ENCODE data around the gene SH3D19.
"Not testable (repeated sequence)": the region's sequence is repeated elsewhere in the genome, so short reads cannot be mapped to it uniquely, and the experiment has no call there.

Gene SH3D19

GRCh38 chr4:151259752-151260151 lies 65.7 kb downstream of the SH3D19 start:
- TF ChIP-seq EZH2phosphoT487 (conservative IDR thresholded peaks at IDR 0.05; ENCODE audit: low read length) (no peak), CTCF (IDR thresholded peaks at IDR 0.05; ENCODE audit: insufficient read depth, low read length, poor library complexity, severe bottlenecking) (no peak)
- no peak overlapping the region for H3K27ac ChIP-seq (ENCODE audit: low read depth, low read length)
- no peaks in the 10 kb centered on the region for H4K20me1 ChIP-seq (ENCODE audit: low read depth, low read length)
- no peak overlapping the region for H2AFZ ChIP-seq (ENCODE audit: low read depth, low read length, severe bottlenecking)
- no peak overlapping the region for H3K4me3 ChIP-seq (ENCODE audit: insufficient read depth, low read length, poor library complexity, severe bottlenecking)
- no peaks in the 10 kb centered on the region for H3K36me3 ChIP-seq (ENCODE audit: low read length)
- no peaks in the 10 kb centered on the region for H3K27me3 ChIP-seq (ENCODE audit: low read length)
- H3K4me2 ChIP-seq (ENCODE audit: low read depth, low read length, poor library complexity, severe bottlenecking): no peak overlapping the region
- no peaks in the 10 kb centered on the region for H3K79me2 ChIP-seq (ENCODE audit: insufficient read depth, low read length)
- H3K9me3 ChIP-seq (ENCODE audit: insufficient read depth, low read length): no peaks in the 10 kb centered on the region
- no peaks in the 10 kb centered on the region for H3F3A ChIP-seq (ENCODE audit: insufficient read depth)
- H3K9me2 ChIP-seq (replicated peaks; ENCODE audit: insufficient read depth, low read length): no peaks in the 10 kb centered on the region
- H3K9ac ChIP-seq (ENCODE audit: low read length): no peak overlapping the region

GRCh38 chr4:151257704-151258103 lies 67.7 kb downstream of the SH3D19 start:
- no peaks in the 10 kb centered on the region for H3K9me3 ChIP-seq (ENCODE audit: insufficient read depth, low read length)
- no peak overlapping the region for H3K27ac ChIP-seq (ENCODE audit: low read depth, low read length)
- TF ChIP-seq EZH2phosphoT487 (conservative IDR thresholded peaks at IDR 0.05; ENCODE audit: low read length) (no peak), CTCF (IDR thresholded peaks at IDR 0.05; ENCODE audit: insufficient read depth, low read length, poor library complexity, severe bottlenecking) (no peak)
- no peaks in the 10 kb centered on the region for H3F3A ChIP-seq (ENCODE audit: insufficient read depth)
- no peak overlapping the region for H3K4me2 ChIP-seq (ENCODE audit: low read depth, low read length, poor library complexity, severe bottlenecking)
- H3K36me3 ChIP-seq (ENCODE audit: low read length): no peaks in the 10 kb centered on the region
- no peaks in the 10 kb centered on the region for H4K20me1 ChIP-seq (ENCODE audit: low read depth, low read length)
- no peaks in the 10 kb centered on the region for H3K9me2 ChIP-seq (replicated peaks; ENCODE audit: insufficient read depth, low read length)
- no peak overlapping the region for H2AFZ ChIP-seq (ENCODE audit: low read depth, low read length, severe bottlenecking)
- no peaks in the 10 kb centered on the region for H3K27me3 ChIP-seq (ENCODE audit: low read length)
- no peaks in the 10 kb centered on the region for H3K79me2 ChIP-seq (ENCODE audit: insufficient read depth, low read length)
- H3K9ac ChIP-seq (ENCODE audit: low read length): no peak overlapping the region
- H3K4me3 ChIP-seq (ENCODE audit: insufficient read depth, low read length, poor library complexity, severe bottlenecking): no peak overlapping the region

GRCh38 chr4:151256134-151256533 lies 69.3 kb downstream of the SH3D19 start:
- TF ChIP-seq CTCF (IDR thresholded peaks at IDR 0.05; ENCODE audit: insufficient read depth, low read length, poor library complexity, severe bottlenecking) (no peak), EZH2phosphoT487 (conservative IDR thresholded peaks at IDR 0.05; ENCODE audit: low read length) (no peak)
- Histone ChIP-seq H3K4me2 (ENCODE audit: low read depth, low read length, poor library complexity, severe bottlenecking) (no peak overlapping the region), H3K9me2 (replicated peaks; ENCODE audit: insufficient read depth, low read length) (no peaks in the 10 kb centered on the region), H3K4me3 (ENCODE audit: insufficient read depth, low read length, poor library complexity, severe bottlenecking) (no peak overlapping the region), H3K9me3 (ENCODE audit: insufficient read depth, low read length) (no peaks in the 10 kb centered on the region), H3K27ac (ENCODE audit: low read depth, low read length) (no peak overlapping the region), H3K27me3 (ENCODE audit: low read length) (no peaks in the 10 kb centered on the region), H3F3A (ENCODE audit: insufficient read depth) (no peaks in the 10 kb centered on the region), H3K79me2 (ENCODE audit: insufficient read depth, low read length) (no peaks in the 10 kb centered on the region), H3K36me3 (ENCODE audit: low read length) (no peaks in the 10 kb centered on the region), H4K20me1 (ENCODE audit: low read depth, low read length) (no peaks in the 10 kb centered on the region), H2AFZ (ENCODE audit: low read depth, low read length, severe bottlenecking) (no peak overlapping the region), H3K9ac (ENCODE audit: low read length) (no peak overlapping the region)

GRCh38 chr4:151255680-151256079 lies 69.7 kb downstream of the SH3D19 start:
- not testable (repeated sequence) for H3K27me3 ChIP-seq (ENCODE audit: low read length); H3F3A ChIP-seq (ENCODE audit: insufficient read depth); H3K27ac ChIP-seq (ENCODE audit: low read depth, low read length); H3K9me2 ChIP-seq (replicated peaks; ENCODE audit: insufficient read depth, low read length); H3K4me3 ChIP-seq (ENCODE audit: insufficient read depth, low read length, poor library complexity, severe bottlenecking); H2AFZ ChIP-seq (ENCODE audit: low read depth, low read length, severe bottlenecking); H3K9ac ChIP-seq (ENCODE audit: low read length); H3K79me2 ChIP-seq (ENCODE audit: insufficient read depth, low read length); H3K4me2 ChIP-seq (ENCODE audit: low read depth, low read length, poor library complexity, severe bottlenecking); H3K36me3 ChIP-seq (ENCODE audit: low read length); H4K20me1 ChIP-seq (ENCODE audit: low read depth, low read length); H3K9me3 ChIP-seq (ENCODE audit: insufficient read depth, low read length)

- H3K27me3 ChIP-seq (ENCODE audit: low read length); H3F3A ChIP-seq (ENCODE audit: insufficient read depth); H3K9me2 ChIP-seq (replicated peaks; ENCODE audit: insufficient read depth, low read length); H3K4me3 ChIP-seq (ENCODE audit: insufficient read depth, low read length, poor library complexity, severe bottlenecking); H3K36me3 ChIP-seq (ENCODE audit: low read length); H2AFZ ChIP-seq (ENCODE audit: low read depth, low read length, severe bottlenecking); H3K79me2 ChIP-seq (ENCODE audit: insufficient read depth, low read length); H3K9me3 ChIP-seq (ENCODE audit: insufficient read depth, low read length); H3K4me2 ChIP-seq (ENCODE audit: low read depth, low read length, poor library complexity, severe bottlenecking); H3K27ac ChIP-seq (ENCODE audit: low read depth, low read length); H3K9ac ChIP-seq (ENCODE audit: low read length); H4K20me1 ChIP-seq (ENCODE audit: low read depth, low read length): not testable (repeated sequence)
Measured at GRCh38 chr4:151255226-151255625, 70.2 kb downstream of the SH3D19 start.
